IPS-15b (cell line): Measurements from ENCODE around the gene BTC.

Experiments
- H3K27me3 ChIP-seq: one replicate; pipeline ENCODE4 v1.6.1; 2013; ENCODE audit warnings: low read length; ENCODE audit not compliant: control insufficient read depth, insufficient read depth
- H3K36me3 ChIP-seq: one replicate; pipeline ENCODE4 v1.6.1; 2013; ENCODE audit warnings: low read length; ENCODE audit not compliant: control insufficient read depth, insufficient read depth
- H3K4me1 ChIP-seq: one replicate; pipeline ENCODE4 v1.6.1; 2013; ENCODE audit warnings: mild to moderate bottlenecking, low read length; ENCODE audit not compliant: control insufficient read depth, insufficient read depth
- H3K4me3 ChIP-seq: one replicate; pipeline ENCODE4 v1.5.1; 2013; ENCODE audit warnings: low read depth, low read length
- H3K9ac ChIP-seq: one replicate; pipeline ENCODE4 v1.6.1; 2013; ENCODE audit warnings: low read depth, mild to moderate bottlenecking, low read length
- H3K9me3 ChIP-seq: one replicate; pipeline ENCODE4 v1.6.1; 2013; ENCODE audit warnings: mild to moderate bottlenecking, low read length; ENCODE audit not compliant: control insufficient read depth, insufficient read depth

The BTC gene

DNA sequence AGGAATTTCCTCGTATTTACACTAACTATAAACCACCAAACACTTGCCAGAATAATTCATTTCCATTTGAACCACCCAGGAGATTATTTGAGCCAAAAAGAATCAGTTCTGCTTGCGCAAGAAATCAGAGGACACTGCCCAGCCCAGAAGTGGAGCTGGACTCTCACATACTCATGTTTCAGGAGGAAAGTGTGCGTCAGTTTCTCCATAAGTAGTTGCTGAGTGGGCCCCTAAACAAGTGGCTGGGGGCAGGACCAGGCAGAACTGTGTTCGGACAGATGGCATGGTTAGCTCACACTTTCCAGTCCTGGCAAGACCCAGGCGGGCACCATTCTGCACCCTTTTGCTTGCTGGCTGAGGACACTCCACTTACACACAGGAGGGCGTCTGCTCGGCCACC is 38.8 kb downstream of the BTC start:
- no peaks in the 10 kb centered on the region for H3K36me3 ChIP-seq
- H3K9me3 ChIP-seq, result no peaks in the 10 kb centered on the region
- H3K27me3 ChIP-seq, result no peaks in the 10 kb centered on the region
- H3K9ac ChIP-seq, result no peak overlapping the region
- no peaks in the 10 kb centered on the region for H3K4me1 ChIP-seq
- H3K4me3 ChIP-seq, result no peak overlapping the region

DNA sequence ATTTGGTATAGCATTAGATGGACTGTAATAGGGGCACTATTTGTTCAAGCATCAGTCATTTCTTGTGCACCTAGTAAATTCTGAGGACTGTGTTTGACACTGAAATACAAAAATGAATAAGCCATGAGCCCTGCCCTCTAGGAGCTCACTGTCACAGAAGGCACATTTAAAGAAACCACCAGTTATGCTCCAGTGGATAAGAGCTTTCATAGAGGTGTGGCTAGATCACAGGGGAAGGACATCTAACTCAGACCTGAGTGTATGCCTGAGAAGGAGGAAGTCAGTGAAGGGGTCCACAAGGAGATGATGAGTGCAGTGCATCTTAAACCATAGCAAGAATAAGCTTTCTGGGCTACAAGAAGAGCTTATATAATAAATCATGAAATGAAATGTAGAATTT is 40.1 kb downstream of the BTC start:
- Histone ChIP-seq H3K36me3 (no peaks in the 10 kb centered on the region), H3K4me3 (no peak overlapping the region), H3K9me3 (no peaks in the 10 kb centered on the region), H3K27me3 (no peaks in the 10 kb centered on the region), H3K9ac (no peak overlapping the region), H3K4me1 (no peaks in the 10 kb centered on the region)

DNA sequence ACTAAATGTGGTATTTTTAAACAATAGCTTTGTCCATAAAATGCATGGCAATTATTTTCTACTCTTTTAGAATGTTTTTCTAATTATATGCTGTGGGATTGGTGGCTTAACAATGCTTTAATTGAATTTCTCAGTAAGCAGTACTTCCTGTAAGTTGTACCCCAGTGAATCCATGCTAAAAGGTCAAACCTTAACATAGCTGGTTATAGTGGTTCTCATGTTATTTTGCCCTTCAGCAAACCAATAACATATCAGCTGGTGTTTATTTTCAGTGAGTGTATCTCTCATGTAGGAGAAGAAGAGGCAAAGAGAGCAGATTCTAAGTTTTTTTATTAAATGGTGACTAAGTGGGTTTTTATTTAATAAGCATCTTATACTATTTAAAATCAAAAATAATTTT is 41.5 kb downstream of the BTC start:
- Histone ChIP-seq H3K4me1 (no peaks in the 10 kb centered on the region), H3K36me3 (no peaks in the 10 kb centered on the region), H3K9ac (no peak overlapping the region), H3K9me3 (no peaks in the 10 kb centered on the region), H3K27me3 (no peaks in the 10 kb centered on the region), H3K4me3 (no peak overlapping the region)

DNA sequence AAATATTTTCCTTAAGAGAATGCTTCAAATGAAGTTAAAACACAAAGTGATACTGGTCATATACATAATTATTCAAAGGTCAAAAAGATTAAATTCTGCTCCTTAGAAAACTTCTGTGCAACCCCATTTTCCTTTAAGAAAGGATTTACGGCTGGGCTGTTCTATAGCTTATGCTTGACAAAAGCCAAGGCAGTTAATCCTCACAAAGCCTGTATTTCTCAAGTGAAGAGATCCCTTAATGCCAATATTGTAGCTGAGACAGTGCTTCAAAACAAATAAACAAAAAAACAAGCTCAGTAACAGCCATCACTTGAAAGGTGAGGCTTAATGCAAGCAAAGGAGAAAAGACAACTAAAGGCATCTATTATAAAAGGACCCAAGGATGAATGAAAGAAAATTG is 42.5 kb downstream of the BTC start:
- H3K9ac ChIP-seq, result no peak overlapping the region
- H3K27me3 ChIP-seq, result no peaks in the 10 kb centered on the region

DNA sequence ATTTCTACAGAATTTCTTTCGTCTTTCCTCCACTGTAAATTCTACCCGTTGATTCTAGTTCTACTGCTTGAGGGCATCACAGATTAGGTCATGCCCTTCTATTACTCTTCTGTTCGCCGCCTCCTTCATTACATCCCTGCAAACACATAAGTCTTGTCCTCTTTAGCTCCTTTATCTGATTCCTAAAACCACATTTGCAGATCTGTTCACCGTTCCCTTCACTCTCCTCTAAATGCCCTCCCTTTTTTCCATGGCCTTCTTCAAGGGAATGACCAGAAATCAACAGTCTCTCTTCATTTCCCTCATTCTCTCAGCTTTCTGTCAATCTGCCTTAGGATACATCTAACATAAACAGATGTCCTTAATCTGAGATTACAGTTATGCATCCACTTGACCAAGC is 43.1 kb downstream of the BTC start:
- H3K9ac ChIP-seq, result no peak overlapping the region
- no peak overlapping the region for H3K4me3 ChIP-seq
- no peaks in the 10 kb centered on the region for H3K27me3 ChIP-seq
- H3K4me1 ChIP-seq, result no peaks in the 10 kb centered on the region
- no peaks in the 10 kb centered on the region for H3K9me3 ChIP-seq
- no peaks in the 10 kb centered on the region for H3K36me3 ChIP-seq

More for the DNA sequence above, 42.5 kb downstream of the BTC start:
- H3K9me3 ChIP-seq, result no peaks in the 10 kb centered on the region
- no peak overlapping the region for H3K4me3 ChIP-seq
- no peaks in the 10 kb centered on the region for H3K4me1 ChIP-seq
- no peaks in the 10 kb centered on the region for H3K36me3 ChIP-seq

DNA sequence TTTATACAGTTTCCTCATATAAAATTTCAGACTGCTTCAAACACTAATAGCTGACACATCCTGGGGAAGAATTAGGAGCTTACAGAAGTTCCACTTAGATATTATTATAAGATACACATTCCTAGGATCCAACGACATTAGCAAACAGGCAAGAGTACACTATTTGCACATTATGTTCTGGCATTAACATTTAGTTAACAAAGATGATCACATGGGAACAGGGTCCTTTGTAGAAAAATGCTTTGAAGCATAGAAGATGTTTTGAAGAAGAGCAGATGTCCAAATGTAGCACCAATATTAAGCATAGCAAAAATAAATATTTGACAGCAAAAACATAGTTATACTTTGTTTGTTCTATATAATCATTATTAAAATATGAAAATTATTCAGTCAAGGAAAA is 52.1 kb downstream of the BTC start:
- Histone ChIP-seq H3K4me3 (no peak overlapping the region), H3K9ac (no peak overlapping the region), H3K9me3 (no peaks in the 10 kb centered on the region), H3K36me3 (no peaks in the 10 kb centered on the region), H3K27me3 (no peaks in the 10 kb centered on the region), H3K4me1 (no peaks in the 10 kb centered on the region)

DNA sequence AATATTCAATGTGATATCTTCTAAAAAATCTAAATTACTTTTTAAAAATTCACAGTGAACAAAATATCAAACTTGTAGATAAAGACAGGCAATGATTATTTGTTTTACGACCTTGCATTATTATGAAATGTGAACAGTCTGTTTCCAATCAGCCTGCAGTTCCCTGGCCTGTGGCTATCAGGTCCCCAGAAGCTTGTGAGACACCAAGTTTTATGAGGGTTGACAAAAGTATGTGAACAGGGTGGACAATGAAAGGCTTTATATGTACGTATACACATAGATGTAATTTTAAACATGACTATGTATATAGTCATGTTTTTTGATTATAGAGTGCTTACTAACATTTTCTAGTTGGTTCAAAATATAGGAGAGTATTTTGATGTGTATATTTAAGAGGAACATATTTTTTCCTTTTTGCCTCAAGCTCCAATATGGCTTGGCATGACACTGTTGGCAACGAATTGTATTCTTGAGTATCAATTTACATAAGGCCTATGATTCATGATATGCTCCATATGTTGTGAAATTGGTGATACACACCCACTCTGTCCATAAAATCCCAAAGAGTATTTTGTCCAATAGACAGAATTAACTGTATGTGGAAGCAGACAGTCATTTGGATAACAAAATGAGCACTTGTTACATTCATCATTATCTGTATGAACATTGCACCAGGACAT is 55.7 kb downstream of the BTC start:
- no peaks in the 10 kb centered on the region for H3K27me3 ChIP-seq
- no peaks in the 10 kb centered on the region for H3K4me1 ChIP-seq
- no peaks in the 10 kb centered on the region for H3K9me3 ChIP-seq

DNA sequence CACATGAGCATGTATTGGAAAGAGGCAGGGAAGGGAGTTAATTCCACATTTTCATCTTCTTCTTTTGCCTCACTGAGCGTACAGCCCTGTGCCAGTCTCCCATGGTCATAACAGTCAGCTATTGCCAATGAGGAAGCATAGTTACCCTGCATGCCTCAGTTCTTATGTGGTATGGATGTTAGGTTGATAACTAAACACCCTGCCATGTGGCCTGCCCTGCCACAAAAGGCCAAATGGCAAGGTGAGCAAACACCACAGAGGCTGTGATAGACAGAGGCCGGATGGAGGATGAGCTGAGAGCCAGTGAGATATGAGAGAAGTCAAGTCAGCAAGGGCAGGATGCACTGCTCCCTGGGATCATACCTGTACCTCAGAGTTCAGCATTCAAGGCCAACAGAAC is 59.3 kb downstream of the BTC start:
- Histone ChIP-seq H3K36me3 (no peaks in the 10 kb centered on the region), H3K4me3 (no peak overlapping the region), H3K4me1 (no peaks in the 10 kb centered on the region), H3K9ac (no peak overlapping the region), H3K9me3 (no peaks in the 10 kb centered on the region), H3K27me3 (no peaks in the 10 kb centered on the region)

More for the DNA sequence above, 55.7 kb downstream of the BTC start:
- Histone ChIP-seq H3K9ac (no peak overlapping the region), H3K36me3 (no peaks in the 10 kb centered on the region), H3K4me3 (no peak overlapping the region)

DNA sequence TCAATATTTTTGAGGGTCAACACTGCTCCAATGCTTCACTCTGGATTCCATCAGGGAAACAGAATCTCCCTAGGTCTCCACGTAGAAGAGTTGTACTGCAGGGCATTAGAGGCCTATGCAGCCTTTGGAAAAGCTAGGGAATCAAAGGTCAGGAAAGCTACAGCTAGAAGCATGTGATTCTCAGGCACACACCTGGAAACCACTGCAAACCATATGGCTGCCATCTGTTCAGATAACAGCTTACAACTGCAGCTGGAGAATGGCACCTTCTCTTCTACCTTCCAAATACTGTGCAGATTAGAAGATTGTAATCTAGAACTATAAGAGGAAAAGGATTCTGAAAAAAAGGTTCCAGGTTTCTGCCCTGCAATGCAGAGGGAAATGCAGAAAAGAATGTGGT is 60.6 kb downstream of the BTC start:
- Histone ChIP-seq H3K9me3 (no peaks in the 10 kb centered on the region), H3K9ac (no peak overlapping the region), H3K27me3 (no peaks in the 10 kb centered on the region), H3K36me3 (no peaks in the 10 kb centered on the region), H3K4me1 (no peaks in the 10 kb centered on the region), H3K4me3 (no peak overlapping the region)

DNA sequence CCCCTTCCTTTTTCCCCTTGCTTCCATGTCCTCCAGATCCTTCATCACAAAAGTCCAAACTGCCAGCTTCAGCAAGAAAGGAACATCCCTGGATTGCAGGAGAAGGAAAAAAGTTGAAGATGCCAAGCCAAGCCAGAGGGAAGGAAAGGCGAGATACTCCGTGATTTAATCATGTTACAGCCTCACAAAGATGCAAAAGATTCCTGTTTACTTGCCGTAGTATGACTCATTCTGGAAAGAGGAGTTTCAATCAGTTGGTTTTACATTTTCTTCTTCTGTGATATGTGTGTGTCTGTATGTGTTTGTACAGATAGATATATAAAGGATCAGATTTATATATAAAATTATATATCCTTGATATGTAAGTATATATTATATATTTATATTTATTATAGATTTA is 69.3 kb downstream of the BTC start:
- Histone ChIP-seq H3K27me3 (no peaks in the 10 kb centered on the region), H3K9me3 (no peaks in the 10 kb centered on the region), H3K4me1 (no peaks in the 10 kb centered on the region), H3K4me3 (no peak overlapping the region), H3K9ac (no peak overlapping the region), H3K36me3 (no peaks in the 10 kb centered on the region)

DNA sequence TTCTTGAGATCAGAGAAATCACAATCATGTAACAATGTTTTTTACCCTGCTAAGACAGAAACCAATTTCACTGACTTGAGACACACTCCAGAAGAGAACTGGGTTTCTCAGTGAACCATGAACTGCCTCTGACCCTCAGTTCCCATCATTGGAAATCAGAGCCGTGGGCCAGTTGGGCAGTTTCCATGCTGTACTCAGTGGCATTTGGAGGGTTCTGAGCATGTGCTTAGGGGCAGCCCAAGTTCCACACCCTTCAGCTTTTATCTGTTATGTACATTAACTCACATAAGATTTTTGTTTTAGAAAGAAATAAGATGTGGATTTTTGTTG is 77.9 kb downstream of the BTC start:
- H3K4me1 ChIP-seq, result no peaks in the 10 kb centered on the region
- H3K9me3 ChIP-seq, result no peaks in the 10 kb centered on the region
- no peaks in the 10 kb centered on the region for H3K27me3 ChIP-seq
- no peaks in the 10 kb centered on the region for H3K36me3 ChIP-seq
- no peak overlapping the region for H3K9ac ChIP-seq
- no peak overlapping the region for H3K4me3 ChIP-seq

DNA sequence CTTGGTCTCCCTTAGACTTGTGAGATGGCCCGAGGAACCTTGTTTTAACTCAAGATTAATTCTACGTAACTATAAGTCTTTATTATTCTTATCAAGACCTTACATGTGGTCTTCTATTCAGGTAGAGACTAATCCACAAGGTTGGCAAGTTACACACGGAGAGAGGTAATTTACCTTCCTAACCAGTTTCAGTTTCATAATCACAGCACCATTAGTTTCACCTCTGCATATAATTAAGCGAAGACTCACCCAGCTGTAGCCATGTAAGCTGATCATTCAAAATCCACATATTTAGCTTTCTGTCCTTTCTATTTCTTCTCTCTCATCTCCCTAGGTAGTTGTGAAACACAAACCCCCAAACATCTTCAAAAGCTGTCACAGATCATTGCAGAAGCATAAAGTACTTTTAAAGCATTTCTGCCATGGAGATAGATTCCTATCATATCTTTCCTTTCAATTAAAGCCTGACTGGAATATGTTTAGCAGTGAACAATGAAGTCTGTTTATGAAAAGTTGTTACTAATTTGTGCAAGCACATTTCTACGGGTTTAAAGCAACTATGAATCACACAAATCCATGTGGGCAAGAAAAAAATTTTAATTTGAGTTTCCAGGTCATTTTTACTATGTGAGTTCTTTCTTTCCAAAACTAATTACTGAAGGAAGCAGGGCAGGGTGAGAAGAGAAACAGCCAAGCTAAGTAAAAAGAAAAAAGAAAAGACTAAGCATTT is 78.5 kb downstream of the BTC start:
- Histone ChIP-seq H3K4me1 (no peaks in the 10 kb centered on the region), H3K4me3 (no peak overlapping the region)

More for the DNA sequence above, 78.5 kb downstream of the BTC start:
- H3K9me3 ChIP-seq, result no peaks in the 10 kb centered on the region
- no peaks in the 10 kb centered on the region for H3K36me3 ChIP-seq
- H3K9ac ChIP-seq, result no peak overlapping the region
- H3K27me3 ChIP-seq, result no peaks in the 10 kb centered on the region
